GM18526 (cell line): ENCODE data around the gene ARMC10.

Source experiments
- POLR2A ChIP-seq: IDR thresholded peaks from 3 replicates; pipeline ENCODE4 v1.6.1; 2011; ENCODE audit not compliant: insufficient read length; ENCODE audit errors: extremely low read depth

ARMC10 gene

GRCh38 chr7:103120362-103120761 lies 45.4 kb downstream of the ARMC10 start:
- no peak for TF ChIP-seq POLR2A

DNA sequence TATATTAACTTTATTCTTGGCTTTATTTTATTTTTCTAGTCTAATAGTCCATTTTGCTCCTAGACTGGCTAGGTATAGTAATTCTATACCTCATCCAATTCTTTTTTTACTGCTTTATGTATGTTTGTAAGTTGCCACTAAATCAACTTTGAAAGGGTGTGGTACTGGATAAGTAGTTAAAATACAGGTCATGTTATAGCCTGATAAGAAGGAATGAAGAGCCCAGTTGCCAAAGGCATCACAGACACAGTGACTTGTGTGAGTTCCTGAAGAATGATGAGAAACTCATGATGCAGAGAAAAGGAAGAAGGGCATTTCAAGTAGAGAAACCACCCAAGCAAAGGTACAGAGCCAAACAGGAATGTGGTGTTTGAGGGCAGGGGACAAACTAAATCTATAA lies 46.7 kb downstream of the ARMC10 start:
- TF ChIP-seq POLR2A, result no peak

DNA sequence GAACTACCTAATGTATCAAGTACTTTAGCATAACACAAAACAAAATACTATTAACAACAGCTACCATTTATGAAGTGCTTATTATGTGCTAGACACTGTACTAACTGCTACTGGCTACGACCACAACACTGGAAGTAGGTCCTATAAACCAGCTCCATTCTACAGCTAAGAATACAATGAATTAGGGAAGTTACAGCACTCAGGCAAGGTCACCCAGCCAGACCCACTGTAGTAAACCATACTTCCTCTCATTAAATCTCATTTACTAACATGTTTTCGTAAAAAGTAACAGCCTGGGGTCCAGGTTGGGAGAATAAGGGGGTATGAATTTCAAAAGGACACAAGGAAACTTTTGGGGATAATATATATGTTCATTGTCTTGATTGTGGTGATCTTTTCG lies 48.6 kb downstream of the ARMC10 start:
- no peak for TF ChIP-seq POLR2A

GRCh38 chr7:103124429-103124979 lies 49.6 kb downstream of the ARMC10 start:
- TF ChIP-seq POLR2A, result no peak

DNA sequence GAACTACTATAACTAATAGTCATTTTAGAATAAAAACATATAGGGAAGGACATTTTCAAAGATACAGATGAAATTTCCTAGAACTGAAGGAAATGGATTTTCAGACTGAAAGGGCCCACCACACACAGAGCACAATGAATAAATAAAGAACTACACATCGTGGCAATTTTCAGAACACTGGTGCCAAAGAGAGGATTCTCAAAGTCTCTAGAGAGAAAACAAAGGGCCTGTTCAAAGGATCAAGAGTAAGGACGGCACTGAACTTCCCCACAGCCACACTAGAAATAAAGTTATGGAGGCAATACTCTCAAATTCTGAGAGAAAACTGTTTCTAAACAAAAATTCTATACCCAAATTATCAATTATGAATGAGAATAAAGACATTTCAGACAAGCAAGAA lies 52.1 kb downstream of the ARMC10 start:
- TF ChIP-seq POLR2A, result no peak

DNA sequence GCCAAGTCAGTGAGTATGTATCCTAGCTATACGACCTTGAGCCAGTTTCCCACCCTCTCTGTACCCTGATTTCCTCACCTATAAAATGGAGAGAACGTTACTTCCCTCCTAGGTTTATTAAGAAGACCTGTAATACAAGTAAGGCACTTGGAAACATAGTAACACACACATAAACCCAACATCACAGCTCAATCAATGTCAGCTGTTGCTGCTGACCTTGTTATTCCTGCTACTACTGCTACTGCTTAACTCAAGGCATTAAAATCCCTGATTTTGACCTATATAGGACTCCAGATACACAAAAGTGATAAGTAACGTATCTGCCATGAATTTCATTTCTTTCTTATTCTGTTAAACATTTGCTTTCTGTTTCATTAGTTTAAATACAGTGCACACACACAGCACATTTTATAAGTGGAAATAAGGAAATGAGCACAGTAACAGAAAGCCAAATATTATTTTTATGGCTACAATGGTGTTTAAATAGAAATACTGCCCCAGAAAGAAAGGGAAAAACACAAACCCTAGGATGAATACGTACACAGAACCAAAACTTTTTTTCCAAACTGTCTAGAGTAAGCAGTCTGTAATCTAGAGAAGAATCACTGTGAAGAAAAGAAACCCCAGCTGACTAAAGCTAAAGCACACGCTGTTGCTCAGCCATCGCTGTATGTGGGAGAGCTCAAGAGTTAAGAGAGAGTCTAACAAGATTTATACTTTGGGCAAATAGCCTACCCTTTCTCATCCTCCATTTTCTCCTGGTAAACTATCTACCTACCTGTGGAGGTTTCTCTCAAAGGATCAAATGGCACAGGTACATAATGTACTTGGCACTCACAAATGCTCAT lies 55.0 kb downstream of the ARMC10 start:
- TF ChIP-seq POLR2A, result no peak

GRCh38 chr7:103130901-103131624 lies 56.1 kb downstream of the ARMC10 start:
- no peak for TF ChIP-seq POLR2A

DNA sequence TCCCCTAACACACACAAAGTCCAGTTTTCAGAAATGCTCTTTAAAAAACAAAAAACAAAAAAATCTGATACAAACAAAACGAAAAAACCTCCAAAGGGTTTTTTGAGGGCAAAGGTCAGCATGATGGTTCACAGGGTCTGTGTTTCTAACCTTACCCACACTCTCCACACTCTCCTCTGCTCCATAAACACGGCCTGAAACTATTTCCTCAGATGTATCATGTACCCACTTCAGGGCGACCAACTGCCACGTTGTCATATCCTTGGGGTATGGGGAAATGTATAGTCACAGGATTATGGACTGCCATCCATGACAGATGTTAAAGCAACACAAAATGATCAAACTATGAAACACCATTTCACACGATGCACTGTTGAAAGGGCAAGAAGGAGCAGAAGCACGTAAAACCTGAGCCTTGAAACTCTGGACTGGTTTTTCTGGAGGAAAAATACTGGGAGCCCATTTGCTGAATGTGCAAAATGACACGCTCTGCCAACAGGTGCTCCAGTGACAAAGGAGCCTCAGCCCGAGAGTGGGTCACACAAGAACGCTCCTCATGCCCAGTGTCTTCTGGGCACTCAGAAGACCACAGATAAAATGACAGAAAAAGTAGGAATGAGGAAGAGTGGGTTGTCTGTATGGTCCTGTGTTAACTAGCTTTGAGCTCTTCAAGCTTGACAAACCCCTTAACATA lies 58.2 kb downstream of the ARMC10 start:
- no peak for TF ChIP-seq POLR2A

DNA sequence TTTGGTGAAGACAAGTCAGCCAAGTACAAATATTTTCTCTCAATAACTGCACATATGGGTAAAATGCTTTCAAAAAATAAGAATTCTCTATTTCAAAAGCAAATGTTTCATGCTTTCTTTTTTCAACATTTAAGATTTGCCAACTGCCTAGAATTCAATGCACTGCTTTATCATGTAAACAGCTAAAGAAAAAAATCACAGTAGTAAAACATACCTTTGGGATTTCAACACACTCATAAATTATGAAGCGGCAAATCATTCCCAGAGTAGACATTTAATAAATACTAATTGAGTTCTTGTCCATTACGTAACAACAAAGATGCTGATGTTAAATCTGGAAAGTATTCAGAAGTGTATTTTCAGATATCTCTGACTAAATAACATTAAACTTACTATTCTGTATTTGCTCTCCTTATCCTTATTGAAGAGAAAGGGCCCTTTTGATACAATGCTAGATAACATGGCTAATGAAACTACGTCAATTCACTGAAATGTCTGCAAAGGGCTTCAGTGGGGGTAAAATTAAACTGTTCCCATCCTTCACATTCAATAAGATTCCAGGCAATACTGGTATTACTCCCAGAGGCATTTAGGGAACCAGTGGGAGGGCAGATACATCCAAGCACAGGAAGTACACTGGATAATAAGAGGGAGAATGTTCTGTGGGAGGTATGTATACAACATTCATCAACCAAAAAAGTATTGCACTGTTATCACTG lies 60.1 kb downstream of the ARMC10 start:
- TF ChIP-seq POLR2A, result no peak

- TF ChIP-seq POLR2A, result no peak
These were observed 65.1 kb downstream of the ARMC10 start for GRCh38 chr7:103140061-103140460.

- TF ChIP-seq POLR2A, result no peak
These were observed 65.7 kb downstream of the ARMC10 start for GRCh38 chr7:103140685-103141084.

DNA sequence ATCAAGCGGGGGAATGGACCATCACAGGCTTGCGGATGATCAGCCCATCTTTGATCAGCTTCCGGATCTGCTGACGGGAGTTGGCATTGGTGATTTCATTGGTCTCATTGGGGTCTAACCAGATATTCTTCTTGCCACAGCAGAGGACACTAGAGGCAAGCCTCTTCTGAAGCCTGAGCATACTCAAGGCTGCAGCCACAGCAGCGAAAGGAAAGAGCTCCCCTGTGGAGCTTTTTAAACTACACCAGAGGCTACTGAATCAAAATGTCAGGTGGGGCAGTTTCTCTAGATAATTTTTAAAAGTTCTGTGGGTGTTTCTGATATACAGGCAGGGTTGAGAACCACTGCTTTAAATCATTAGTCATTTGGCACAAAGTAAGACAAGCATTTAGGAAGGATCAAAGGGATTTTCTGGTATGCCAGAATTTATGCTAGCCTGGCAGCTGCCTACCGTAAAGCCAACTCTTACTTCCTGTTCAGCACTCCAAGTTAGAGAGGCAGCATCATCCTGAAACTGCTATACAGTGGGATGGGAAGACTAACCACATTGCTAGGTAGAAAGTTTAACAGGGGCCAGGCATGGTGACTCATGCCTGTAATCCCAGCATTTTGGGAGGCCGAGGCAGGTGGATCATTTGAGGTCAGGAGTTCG lies 66.9 kb downstream of the ARMC10 start:
- no peak for TF ChIP-seq POLR2A

- no peak for TF ChIP-seq POLR2A
These were observed 67.6 kb downstream of the ARMC10 start for GRCh38 chr7:103142494-103142893.

DNA sequence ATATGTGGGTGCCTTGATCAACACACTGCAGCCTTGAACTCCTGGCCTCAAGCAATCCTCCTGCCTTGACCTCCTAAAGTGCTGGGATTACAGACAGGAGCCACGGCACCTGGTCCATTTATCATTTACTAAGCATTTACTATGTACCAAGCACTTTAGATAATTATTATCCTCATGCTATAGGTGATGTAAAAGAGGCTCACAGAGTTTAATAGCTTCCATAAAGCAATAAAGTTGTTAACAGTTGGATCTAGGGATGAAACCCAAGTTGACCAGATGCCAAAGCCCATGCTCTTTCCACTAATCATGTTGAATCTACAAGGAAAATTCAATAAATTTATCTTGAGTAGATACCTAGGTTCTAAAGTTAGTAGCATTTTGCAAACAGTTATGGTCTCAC lies 68.9 kb downstream of the ARMC10 start:
- TF ChIP-seq POLR2A, result no peak
